ENCODE results near the gene MTHFD1L.

DNA sequence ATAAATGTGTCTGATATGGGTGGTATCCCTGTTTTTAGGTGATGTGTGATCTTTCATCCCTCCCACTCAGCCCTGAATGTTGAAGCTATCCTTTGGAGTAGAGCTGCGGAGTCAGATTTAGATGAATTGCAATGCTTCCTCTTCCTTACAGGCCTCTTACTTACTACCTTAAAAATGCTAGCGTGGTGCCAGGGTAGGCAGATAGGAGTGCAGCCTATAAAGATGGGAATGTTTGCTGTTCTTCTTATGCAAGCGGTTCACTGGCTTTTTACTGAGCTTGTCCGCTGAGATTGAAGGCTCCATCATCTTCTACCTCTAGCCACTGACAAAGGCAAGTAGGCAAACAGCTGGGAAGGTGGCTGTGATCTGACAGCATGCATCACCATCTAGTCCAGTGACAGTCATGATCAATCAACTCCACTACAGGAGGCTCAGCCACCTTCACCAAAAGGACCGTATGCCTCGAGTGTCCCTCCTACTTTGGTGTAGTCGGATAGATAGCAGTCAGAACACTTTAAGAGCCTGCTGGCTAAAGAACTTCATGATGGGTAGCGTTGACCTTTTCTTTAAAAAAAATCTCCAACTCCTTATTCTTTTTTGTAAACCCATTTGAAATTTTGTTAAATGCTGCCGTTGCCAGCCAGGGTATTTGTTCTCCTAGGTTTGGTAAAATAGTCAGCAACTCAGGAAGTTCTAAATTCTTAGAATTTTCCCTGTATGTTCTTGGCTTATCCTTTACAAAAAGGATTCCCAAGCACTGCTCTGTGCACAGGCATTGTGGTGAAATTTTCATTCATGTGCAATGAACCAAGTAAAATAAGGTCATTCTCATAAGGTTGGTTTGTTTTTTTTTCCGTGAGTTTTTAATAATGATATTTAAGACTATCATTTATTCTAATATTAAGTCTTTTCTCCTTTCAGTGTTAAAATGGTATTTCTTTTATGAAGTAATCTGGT lies 169.6 kb downstream of the MTHFD1L start:
- no peak for TF ChIP-seq EZH2phosphoT487 (IDR thresholded peaks at IDR 0.05; ENCODE audit: borderline replicate concordance)
- no peak for TF ChIP-seq CTCF (conservative IDR thresholded peaks at IDR 0.05; ENCODE audit: low read length)
